HCT116 (cell line): ENCODE results near the gene TBC1D22B. TPM values are rescaled to one million over a fixed set of nuclear protein-coding genes. Genes with fewer than 3 reads are reported as not detected.

ENCODE experiments used
- ATAC-seq: fragments of 200-7000 bp; cut with Tn5 transposase; 2 replicates; pipeline ENCODE4 v1.9.1; 2020; ENCODE audit warnings: mild to moderate bottlenecking, moderate library complexity
- BruUV-seq: library from RNA; stranded (reverse); fragments of 400-500 nt; replicated peaks from 2 replicates; lab custom pipeline; 2021; lab: Mats Ljungman, UMichigan
- CTCF ChIA-PET: fragments of 300-600 bp; sonication (Branson Sonifier 250); formaldehyde crosslinking; loops from one replicate; lab custom pipeline; 2021; ENCODE audit warnings: antibody characterized with exemption; lab: Charles Lee
- POLR2A ChIA-PET: fragments of 300-600, 350-600 bp; sonication (Branson Sonifier 250); formaldehyde crosslinking; loops from one replicate; lab custom pipeline; 2021; ENCODE audit warnings: antibody characterized with exemption; lab: Charles Lee
- RAD21 ChIA-PET, 2 experiments: fragments of 300-600 bp; sonication (Branson Sonifier 250); formaldehyde crosslinking; loops; one replicate each; lab custom pipeline; 2023; ENCODE audit warnings: low total read pairs in 2 of 2; ENCODE audit not compliant: uncharacterized antibody in 2 of 2, unreplicated experiment in 2 of 2, low non-redundant PET in 1 of 2; lab: Charles Lee
- DNase-seq: peaks from one replicate; pipeline ENCODE4 v3.0.0-alpha.2; 2010; ENCODE audit warnings: low read depth, low spot score
- H2AFZ ChIP-seq: fragments of 200-600 bp; shearing (Covaris generic), sonication (generic); 2 replicates; pipeline ENCODE4 v1.6.1; 2017; ENCODE audit warnings: low read depth, mixed run types, mixed read lengths, antibody characterized with exemption, low read length; ENCODE audit not compliant: poor library complexity, severe bottlenecking
- H3K27ac ChIP-seq: 2 replicates; pipeline ENCODE4 v1.5.1; 2012; ENCODE audit warnings: low read depth, low read length
- H3K27me3 ChIP-seq: fragments of 200-600 bp; sonication (generic); 2 replicates; pipeline ENCODE4 v1.6.1; 2016; ENCODE audit warnings: mixed run types, low read length, mixed read lengths; ENCODE audit not compliant: insufficient read depth
- H3K36me3 ChIP-seq, 2 experiments: fragments of 200-500 bp in 1 of 2; fragments of 200-600 bp in 1 of 2; sonication (Bioruptor generic) in 1 of 2; sonication (generic) in 1 of 2; 2 replicates each; pipeline versions ENCODE4 v1.5.1 to v1.6.1; 2014 to 2016; ENCODE audit warnings: low read length in 2 of 2, inconsistent platforms in 1 of 2, mixed read lengths in 1 of 2, mixed run types in 1 of 2; ENCODE audit not compliant: insufficient read depth in 2 of 2, control insufficient read depth in 1 of 2
- H3K4me1 ChIP-seq, 2 experiments: fragments of 200-600 bp in 1 of 2; sonication (generic) in 1 of 2; 2 replicates each; pipeline versions ENCODE4 v1.5.1 to v1.6.1; 2012 to 2017; ENCODE audit warnings: low read length in 2 of 2, inconsistent platforms in 1 of 2, mild to moderate bottlenecking in 1 of 2, mixed read lengths in 1 of 2, mixed run types in 1 of 2, moderate library complexity in 1 of 2; ENCODE audit not compliant: insufficient read depth in 2 of 2, control insufficient read depth in 1 of 2
- H3K4me2 ChIP-seq: fragments of 200-600 bp; sonication (generic); 2 replicates; pipeline ENCODE4 v1.6.1; 2017; ENCODE audit warnings: mixed run types, low read length, mixed read lengths
- H3K4me3 ChIP-seq, 2 experiments: fragments of 200-600 bp in 1 of 2; sonication (generic) in 1 of 2; replicated peaks in 1 of 2; 2 replicates each; pipeline ENCODE4 v1.5.1; 2011 to 2016; ENCODE audit warnings: low read length in 2 of 2, control low read depth in 1 of 2, low read depth in 1 of 2, mild to moderate bottlenecking in 1 of 2, mixed read lengths in 1 of 2, mixed run types in 1 of 2
- H3K79me2 ChIP-seq: fragments of 200-600 bp; sonication (generic); 2 replicates; pipeline ENCODE4 v1.6.1; 2017; ENCODE audit warnings: mild to moderate bottlenecking, mixed run types, low read length, moderate library complexity, mixed read lengths; ENCODE audit not compliant: insufficient read depth
- H3K9ac ChIP-seq: fragments of 200-600 bp; sonication (generic); 2 replicates; pipeline ENCODE4 v1.6.1; 2016; ENCODE audit warnings: low read length, mixed read lengths
- H3K9me2 ChIP-seq: fragments of 200-600 bp; sonication (generic), shearing (Covaris generic); 2 replicates; pipeline ENCODE4 v1.6.1; 2017; ENCODE audit warnings: mixed run types, mild to moderate bottlenecking, moderate library complexity; ENCODE audit not compliant: insufficient read depth
- H3K9me3 ChIP-seq, 2 experiments: fragments of 200-500 bp in 1 of 2; fragments of 200-600 bp in 1 of 2; sonication (Bioruptor generic) in 1 of 2; sonication (generic) in 1 of 2; 2 replicates each; pipeline ENCODE4 v1.6.1; 2014 to 2017; ENCODE audit warnings: low read length in 2 of 2, mixed read lengths in 2 of 2, inconsistent platforms in 1 of 2, low read depth in 1 of 2, mild to moderate bottlenecking in 1 of 2, mixed run types in 1 of 2, moderate library complexity in 1 of 2; ENCODE audit not compliant: control insufficient read depth in 1 of 2, insufficient read depth in 1 of 2
- H4K20me1 ChIP-seq: fragments of 200-600 bp; sonication (generic), shearing (Covaris generic); 2 replicates; pipeline ENCODE4 v1.6.1; 2017; ENCODE audit warnings: mixed run types, mild to moderate bottlenecking, moderate library complexity; ENCODE audit not compliant: insufficient read depth
- CBX3 ChIP-seq: IDR thresholded peaks from 2 replicates; pipeline ENCODE4 v1.6.1; 2012; ENCODE audit warnings: low read depth
- CEBPB ChIP-seq: IDR thresholded peaks from 2 replicates; pipeline ENCODE4 v1.6.1; 2012; ENCODE audit warnings: low read depth
- EGR1 ChIP-seq: IDR thresholded peaks from 2 replicates; pipeline ENCODE4 v1.6.1; 2012; ENCODE audit warnings: low read depth
- EZH2 ChIP-seq: fragments of 200-600 bp; sonication (generic); IDR thresholded peaks from 2 replicates; pipeline ENCODE4 v1.6.1; 2017; ENCODE audit warnings: antibody characterized with exemption, mixed run types
- EZH2phosphoT487 ChIP-seq: fragments of 200-600 bp; IDR thresholded peaks from 2 replicates; pipeline ENCODE4 v1.6.1; 2018; ENCODE audit warnings: antibody characterized with exemption, borderline replicate concordance
- JUND ChIP-seq: IDR thresholded peaks from 2 replicates; pipeline ENCODE4 v1.6.1; 2012
- POLR2A ChIP-seq: IDR thresholded peaks from 2 replicates; pipeline ENCODE4 v1.7.0; 2011; ENCODE audit warnings: borderline replicate concordance; ENCODE audit not compliant: insufficient read depth, insufficient read length; ENCODE audit errors: extremely low read depth
- POLR2AphosphoS5 ChIP-seq: IDR thresholded peaks from 2 replicates; pipeline ENCODE4 v1.6.1; 2011; ENCODE audit warnings: mild to moderate bottlenecking, low read depth, low read length, moderate library complexity
- RAD21 ChIP-seq: IDR thresholded peaks from 2 replicates; pipeline ENCODE4 v1.6.1; 2012; ENCODE audit warnings: low read depth, mild to moderate bottlenecking
- SIN3A ChIP-seq: IDR thresholded peaks from 2 replicates; pipeline ENCODE4 v1.6.1; 2012; ENCODE audit warnings: low read depth
- SP1 ChIP-seq: IDR thresholded peaks from 2 replicates; pipeline ENCODE4 v1.6.1; 2012; ENCODE audit warnings: low read depth
- SRF ChIP-seq: IDR thresholded peaks from 2 replicates; pipeline ENCODE4 v1.6.1; 2012; ENCODE audit warnings: low read depth
- TCF7L2 ChIP-seq: IDR thresholded peaks from 2 replicates; pipeline ENCODE4 v1.7.0; 2011; ENCODE audit warnings: borderline replicate concordance, inconsistent platforms; ENCODE audit not compliant: insufficient read depth, insufficient read length; ENCODE audit errors: extremely low read depth
- YY1 ChIP-seq: IDR thresholded peaks from 2 replicates; pipeline ENCODE4 v1.6.1; 2011; ENCODE audit warnings: low read length, low read depth, moderate library complexity, mild to moderate bottlenecking; ENCODE audit not compliant: insufficient replicate concordance; ENCODE audit errors: extremely low read depth
- ZFX ChIP-seq: fragments of 450-650 bp; IDR thresholded peaks from 2 replicates; pipeline ENCODE4 v1.6.1; 2017
- ZNF274 ChIP-seq: fragments of 200-500 bp; sonication (Bioruptor generic); IDR thresholded peaks from 2 replicates; pipeline ENCODE4 v1.6.1; 2014; ENCODE audit warnings: mild to moderate bottlenecking, low read depth, low read length, inconsistent platforms
- intact Hi-C: fragments of 100-400 bp; cut with micrococcal nuclease; formaldehyde crosslinking; loops from 2 replicates; pipeline ENCODE4 v1.10.0; 2022
- total RNA-seq: library from RNA; stranded (reverse); gene quantifications from one replicate; pipeline ENCODE4 v1.2.1, GENCODE V29; 2021; ENCODE audit not compliant: unreplicated experiment
- TF ChIP-seq, protein P1 (sequence below): IDR thresholded peaks from 2 replicates; pipeline ENCODE4 v1.6.1; 2012
- TF ChIP-seq, protein P2 (sequence below): IDR thresholded peaks from 2 replicates; pipeline ENCODE4 v1.6.1; 2012
- TF ChIP-seq, protein P3 (sequence below), 3 experiments: fragments of 200-600 bp in 1 of 3; sonication (generic) in 1 of 3; IDR thresholded peaks in 2 of 3; conservative IDR thresholded peaks in 1 of 3; 2 replicates each; pipeline ENCODE4 v1.5.1; 2012 to 2017; ENCODE audit warnings: low read depth in 2 of 3, low read length in 2 of 3, antibody characterized with exemption in 1 of 3, borderline replicate concordance in 1 of 3, control low read depth in 1 of 3, mild to moderate bottlenecking in 1 of 3, mixed read lengths in 1 of 3, mixed run types in 1 of 3, moderate library complexity in 1 of 3; ENCODE audit not compliant: insufficient read depth in 1 of 3
- TF ChIP-seq, protein P4 (sequence below): IDR thresholded peaks from 2 replicates; pipeline ENCODE4 v1.6.1; 2012; ENCODE audit warnings: low read depth

TBC1D22B gene
- total RNA-seq, 1 experiment from 2014 or later = 9.1 TPM

DNA sequence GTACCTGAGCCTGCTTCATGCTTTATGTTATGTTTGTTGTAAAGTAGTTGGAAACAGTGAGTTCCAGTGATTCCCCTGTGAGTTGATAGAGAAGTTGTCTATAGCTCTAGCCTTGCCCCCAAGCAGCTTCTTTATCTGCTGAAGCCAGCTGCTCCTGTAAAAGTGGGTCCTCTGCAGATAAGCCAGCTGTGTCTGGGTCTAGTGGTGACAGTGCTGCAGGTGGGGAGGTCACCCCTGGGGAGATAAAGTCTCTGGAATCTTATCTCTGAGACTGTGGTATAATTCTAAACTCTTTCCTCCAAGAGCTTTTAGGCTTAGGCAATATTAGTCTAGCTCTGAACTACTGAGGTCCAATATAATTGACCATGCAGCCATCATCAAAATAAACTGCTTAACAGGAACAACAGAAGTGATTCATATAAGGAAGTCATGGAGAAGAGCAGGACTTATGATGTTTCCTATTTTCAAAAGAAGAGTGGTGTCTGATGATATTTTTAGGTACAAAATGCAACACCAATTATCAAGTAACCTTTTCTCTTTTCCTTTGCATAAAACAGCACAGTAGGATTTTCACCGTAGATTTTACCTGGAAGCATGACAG, 44.6 kb downstream of the TBC1D22B start (continued):
- TF ChIP-seq POLR2AphosphoS5 = no peak
- TF ChIP-seq YY1 = no peak

DNA sequence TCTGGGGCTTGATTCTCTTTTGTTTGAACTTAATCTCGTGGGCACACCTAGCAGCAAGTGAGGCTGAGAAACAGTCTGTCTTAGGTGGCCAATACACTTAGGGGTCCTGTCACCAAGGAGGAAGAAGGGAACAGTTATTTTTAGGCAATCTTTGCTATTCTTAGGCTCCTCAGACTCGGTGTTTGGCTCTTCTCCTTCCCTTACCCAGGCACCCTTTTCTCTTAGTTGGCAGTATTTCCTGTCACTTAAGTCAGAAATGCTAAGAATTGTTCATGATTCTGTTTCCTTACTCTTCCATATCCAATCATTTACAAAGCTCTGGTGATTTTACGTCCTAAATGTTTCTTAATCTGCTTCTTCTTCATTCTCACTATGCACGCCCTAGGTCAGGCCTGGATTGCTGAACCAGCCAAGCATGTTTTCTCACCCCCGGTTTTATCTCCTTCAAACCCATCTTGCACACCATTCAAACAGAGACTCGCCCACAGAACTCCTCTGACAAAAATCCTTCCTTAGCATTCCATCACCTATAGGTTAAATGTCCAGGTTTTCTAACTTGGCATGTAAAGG, 45.6 kb downstream of the TBC1D22B start:
- H3K27ac ChIP-seq = no peak overlapping the region
- no peak overlapping the region for H3K9ac ChIP-seq
- peaks cover 5 to 8% of the 10 kb centered on the region in 2 experiments; a peak in 2 of 4 replicates for H3K36me3 ChIP-seq
- H3K9me2 ChIP-seq = no peaks in the 10 kb centered on the region
- no peak overlapping the region for H3K4me3 ChIP-seq
- BruUV-seq = no TSS peak
- H3K4me1 ChIP-seq = no peaks in the 10 kb centered on the region
- RAD21 ChIA-PET = no interaction called here
- H3K4me2 ChIP-seq = no peak overlapping the region
- no peaks in the 10 kb centered on the region for H3K27me3 ChIP-seq
- H3K79me2 ChIP-seq = no peaks in the 10 kb centered on the region
- POLR2A ChIA-PET = no interaction called here
- CTCF ChIA-PET = interaction anchor here (1.8 kb wide), 1 partner anchor 22 kb away, joined by 7 read pairs; no protein-coding TSS in a partner anchor
- TF ChIP-seq CEBPB = no peak
- no peak for TF ChIP-seq JUND
- TF ChIP-seq EZH2 = no peak
- TF ChIP-seq TCF7L2 = no peak
- no peak for TF ChIP-seq POLR2AphosphoS5
- TF ChIP-seq, protein P1, sequence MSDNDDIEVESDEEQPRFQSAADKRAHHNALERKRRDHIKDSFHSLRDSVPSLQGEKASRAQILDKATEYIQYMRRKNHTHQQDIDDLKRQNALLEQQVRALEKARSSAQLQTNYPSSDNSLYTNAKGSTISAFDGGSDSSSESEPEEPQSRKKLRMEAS = no peak
- TF ChIP-seq RAD21 = no peak
- TF ChIP-seq SIN3A = no peak
- TF ChIP-seq ZFX = no peak
- TF ChIP-seq EGR1 = no peak
- no peak for TF ChIP-seq EZH2phosphoT487
- no peak for TF ChIP-seq SRF
- TF ChIP-seq, protein P2, sequence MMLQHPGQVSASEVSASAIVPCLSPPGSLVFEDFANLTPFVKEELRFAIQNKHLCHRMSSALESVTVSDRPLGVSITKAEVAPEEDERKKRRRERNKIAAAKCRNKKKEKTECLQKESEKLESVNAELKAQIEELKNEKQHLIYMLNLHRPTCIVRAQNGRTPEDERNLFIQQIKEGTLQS = no peak
- TF ChIP-seq CBX3 = no peak
- no peak for TF ChIP-seq POLR2A
- TF ChIP-seq SP1 = no peak
- TF ChIP-seq ZNF274 = no peak
- TF ChIP-seq, protein P3, sequence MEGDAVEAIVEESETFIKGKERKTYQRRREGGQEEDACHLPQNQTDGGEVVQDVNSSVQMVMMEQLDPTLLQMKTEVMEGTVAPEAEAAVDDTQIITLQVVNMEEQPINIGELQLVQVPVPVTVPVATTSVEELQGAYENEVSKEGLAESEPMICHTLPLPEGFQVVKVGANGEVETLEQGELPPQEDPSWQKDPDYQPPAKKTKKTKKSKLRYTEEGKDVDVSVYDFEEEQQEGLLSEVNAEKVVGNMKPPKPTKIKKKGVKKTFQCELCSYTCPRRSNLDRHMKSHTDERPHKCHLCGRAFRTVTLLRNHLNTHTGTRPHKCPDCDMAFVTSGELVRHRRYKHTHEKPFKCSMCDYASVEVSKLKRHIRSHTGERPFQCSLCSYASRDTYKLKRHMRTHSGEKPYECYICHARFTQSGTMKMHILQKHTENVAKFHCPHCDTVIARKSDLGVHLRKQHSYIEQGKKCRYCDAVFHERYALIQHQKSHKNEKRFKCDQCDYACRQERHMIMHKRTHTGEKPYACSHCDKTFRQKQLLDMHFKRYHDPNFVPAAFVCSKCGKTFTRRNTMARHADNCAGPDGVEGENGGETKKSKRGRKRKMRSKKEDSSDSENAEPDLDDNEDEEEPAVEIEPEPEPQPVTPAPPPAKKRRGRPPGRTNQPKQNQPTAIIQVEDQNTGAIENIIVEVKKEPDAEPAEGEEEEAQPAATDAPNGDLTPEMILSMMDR (IDR thresholded peaks at IDR 0.05 in 2 of 3, conservative IDR thresholded peaks at IDR 0.05 in 1 of 3; ENCODE audit: borderline replicate concordance in 1 of 3, insufficient read depth in 1 of 3, low read depth in 2 of 3, low read length in 2 of 3) = no peak
- TF ChIP-seq YY1 = no peak
- TF ChIP-seq, protein P4, sequence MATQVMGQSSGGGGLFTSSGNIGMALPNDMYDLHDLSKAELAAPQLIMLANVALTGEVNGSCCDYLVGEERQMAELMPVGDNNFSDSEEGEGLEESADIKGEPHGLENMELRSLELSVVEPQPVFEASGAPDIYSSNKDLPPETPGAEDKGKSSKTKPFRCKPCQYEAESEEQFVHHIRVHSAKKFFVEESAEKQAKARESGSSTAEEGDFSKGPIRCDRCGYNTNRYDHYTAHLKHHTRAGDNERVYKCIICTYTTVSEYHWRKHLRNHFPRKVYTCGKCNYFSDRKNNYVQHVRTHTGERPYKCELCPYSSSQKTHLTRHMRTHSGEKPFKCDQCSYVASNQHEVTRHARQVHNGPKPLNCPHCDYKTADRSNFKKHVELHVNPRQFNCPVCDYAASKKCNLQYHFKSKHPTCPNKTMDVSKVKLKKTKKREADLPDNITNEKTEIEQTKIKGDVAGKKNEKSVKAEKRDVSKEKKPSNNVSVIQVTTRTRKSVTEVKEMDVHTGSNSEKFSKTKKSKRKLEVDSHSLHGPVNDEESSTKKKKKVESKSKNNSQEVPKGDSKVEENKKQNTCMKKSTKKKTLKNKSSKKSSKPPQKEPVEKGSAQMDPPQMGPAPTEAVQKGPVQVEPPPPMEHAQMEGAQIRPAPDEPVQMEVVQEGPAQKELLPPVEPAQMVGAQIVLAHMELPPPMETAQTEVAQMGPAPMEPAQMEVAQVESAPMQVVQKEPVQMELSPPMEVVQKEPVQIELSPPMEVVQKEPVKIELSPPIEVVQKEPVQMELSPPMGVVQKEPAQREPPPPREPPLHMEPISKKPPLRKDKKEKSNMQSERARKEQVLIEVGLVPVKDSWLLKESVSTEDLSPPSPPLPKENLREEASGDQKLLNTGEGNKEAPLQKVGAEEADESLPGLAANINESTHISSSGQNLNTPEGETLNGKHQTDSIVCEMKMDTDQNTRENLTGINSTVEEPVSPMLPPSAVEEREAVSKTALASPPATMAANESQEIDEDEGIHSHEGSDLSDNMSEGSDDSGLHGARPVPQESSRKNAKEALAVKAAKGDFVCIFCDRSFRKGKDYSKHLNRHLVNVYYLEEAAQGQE = no peak
- no peaks in the 10 kb centered on the region for H3K9me3 ChIP-seq
- ATAC-seq (no peak), DNase-seq (no peak)
- intact Hi-C loops = no loop called here
- no peaks in the 10 kb centered on the region for H4K20me1 ChIP-seq
- no peak overlapping the region for H2AFZ ChIP-seq
